HK-2 (cell line): Measurements from ENCODE around the gene GYG1.

Source experiments
- DNase-seq: peaks from one replicate; pipeline ENCODE4 v3.0.0-alpha.2; 2018; ENCODE audit not compliant: unreplicated experiment

The GYG1 gene

GRCh38 chr3:149016669-149017541 is 25.6 kb downstream of the GYG1 start:
- no peak for DNase-seq

DNA sequence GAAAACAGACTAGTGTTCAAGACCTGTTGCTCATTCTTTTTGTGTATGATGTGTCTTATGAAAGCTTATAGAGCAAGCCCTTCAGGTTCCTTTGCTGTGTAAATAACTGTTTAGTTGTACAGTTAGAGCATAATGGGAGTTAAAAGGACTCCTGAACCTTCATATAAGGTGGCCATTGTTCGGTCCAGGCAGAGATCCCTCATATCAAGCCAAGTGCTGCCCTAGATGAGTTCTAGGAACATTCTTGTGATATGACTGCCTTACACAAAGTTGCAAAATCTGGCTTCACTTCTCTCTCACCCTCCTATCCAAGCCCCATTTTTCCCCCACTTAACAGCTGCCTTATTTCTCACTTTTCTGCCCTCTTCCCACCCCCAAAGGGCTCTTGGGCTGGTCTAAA is 26.9 kb downstream of the GYG1 start:
- no peak for DNase-seq

DNA sequence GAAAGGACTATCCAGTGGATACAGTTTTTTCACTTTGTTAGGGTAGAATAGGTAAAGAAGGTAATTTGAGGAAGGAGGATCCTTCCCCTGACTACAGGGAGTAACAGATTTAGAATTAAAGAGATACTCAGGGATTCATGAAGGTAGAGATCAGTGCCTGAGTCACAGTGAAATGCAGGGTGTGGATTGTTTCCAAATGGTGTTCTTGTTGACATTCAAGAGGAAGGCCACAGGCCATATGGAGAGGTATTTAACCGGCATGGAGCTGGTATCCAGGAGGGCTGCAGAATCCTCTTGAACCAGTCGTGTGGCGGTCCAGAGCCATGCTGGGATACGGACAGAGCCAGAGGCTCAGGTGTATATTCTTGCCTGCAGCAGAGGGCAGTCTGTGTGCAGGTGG is 28.2 kb downstream of the GYG1 start:
- no peak for DNase-seq

- no peak for DNase-seq
These were observed 29.0 kb downstream of the GYG1 start for GRCh38 chr3:149020196-149020838.

- DNase-seq: no peak
These were observed 29.5 kb downstream of the GYG1 start for GRCh38 chr3:149020839-149021252.

DNA sequence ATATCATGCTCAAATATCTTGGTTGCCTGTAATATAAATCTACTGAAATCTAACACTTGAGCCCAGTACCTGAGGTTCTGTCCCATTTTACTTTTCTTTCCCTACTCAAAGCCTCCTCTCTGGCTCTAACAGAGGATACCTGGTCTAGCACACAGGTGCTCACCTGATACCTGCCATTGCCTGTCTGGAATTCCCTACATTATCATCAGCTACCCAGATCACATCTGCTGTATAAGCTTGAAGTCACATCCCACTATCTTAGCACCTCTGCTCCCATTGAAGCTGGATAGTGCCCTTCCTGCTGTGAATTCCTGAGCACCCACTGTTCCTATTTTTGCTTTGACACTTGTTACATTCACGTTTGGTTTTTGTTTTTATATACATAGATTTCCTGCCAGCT is 30.5 kb downstream of the GYG1 start:
- no peak for DNase-seq

- DNase-seq: no peak
These were observed 32.6 kb downstream of the GYG1 start for GRCh38 chr3:149023951-149024350.

- DNase-seq: no peak
These were observed 35.4 kb downstream of the GYG1 start for GRCh38 chr3:149026718-149027117.

DNA sequence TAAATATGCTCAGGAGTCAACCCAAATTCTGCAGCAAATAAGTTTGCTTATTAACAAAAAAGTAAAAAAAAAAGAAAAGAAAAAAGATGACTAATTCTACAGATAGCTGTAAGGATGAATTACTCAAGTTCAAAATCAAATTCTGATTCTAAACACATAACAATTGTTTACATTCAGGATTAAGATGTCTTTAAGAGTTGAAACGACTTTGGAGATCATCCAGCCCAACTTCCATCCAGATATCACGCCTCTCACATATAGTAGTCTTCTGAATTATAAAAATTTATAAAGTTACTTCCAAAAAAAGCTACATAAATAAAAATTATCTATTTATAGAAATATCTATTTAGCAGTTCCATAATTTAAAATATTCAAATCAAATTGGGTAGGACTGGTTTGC is 39.8 kb downstream of the GYG1 start:
- no peak for DNase-seq

GRCh38 chr3:149037684-149038083 is 46.3 kb downstream of the GYG1 start:
- DNase-seq: no peak

DNA sequence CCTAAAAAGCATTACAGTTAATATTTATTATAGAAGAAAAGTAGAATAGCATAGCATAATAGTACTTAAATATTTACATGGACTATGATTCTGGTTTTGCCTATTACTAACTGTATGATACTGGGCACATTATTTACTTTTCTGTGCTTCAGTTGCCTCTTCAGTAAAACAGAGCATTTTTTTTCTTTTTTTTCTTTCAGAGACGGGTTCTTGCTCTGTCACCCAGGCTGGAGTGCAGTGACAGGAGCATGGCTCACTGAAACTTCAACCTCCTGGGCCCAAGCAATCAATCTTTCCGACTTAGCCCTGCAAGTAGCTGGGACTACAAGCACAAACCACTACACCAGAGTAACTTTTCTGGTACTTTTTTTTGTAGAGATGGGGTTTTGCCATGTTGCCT is 47.0 kb downstream of the GYG1 start:
- no peak for DNase-seq

DNA sequence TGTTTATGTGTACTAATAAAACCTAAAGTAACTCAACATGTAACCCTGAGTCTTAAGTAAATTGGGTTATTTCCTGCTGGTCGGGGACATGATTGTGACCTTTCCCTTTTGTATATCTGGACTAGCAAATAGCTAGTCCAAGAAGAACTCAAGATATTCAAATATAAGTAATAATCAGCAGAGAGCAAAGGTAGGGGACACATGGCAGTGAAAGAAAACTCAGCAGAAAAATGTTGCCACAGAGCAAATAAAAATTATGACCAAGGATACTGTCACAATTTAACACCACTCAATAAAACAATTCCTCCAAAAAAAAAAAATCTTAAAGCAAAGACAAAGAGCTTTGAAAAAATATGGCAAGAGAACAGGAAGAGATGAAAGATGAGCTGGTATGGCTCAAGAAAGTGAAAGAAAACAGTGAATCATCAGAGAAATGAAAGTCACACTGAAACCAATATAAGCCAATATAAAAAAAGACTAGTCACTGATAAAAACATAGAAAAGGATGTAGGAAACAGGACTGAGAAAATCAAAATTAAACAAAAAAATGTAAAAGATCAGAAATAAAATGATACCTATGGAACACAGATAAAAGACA is 51.5 kb downstream of the GYG1 start:
- DNase-seq: no peak

DNA sequence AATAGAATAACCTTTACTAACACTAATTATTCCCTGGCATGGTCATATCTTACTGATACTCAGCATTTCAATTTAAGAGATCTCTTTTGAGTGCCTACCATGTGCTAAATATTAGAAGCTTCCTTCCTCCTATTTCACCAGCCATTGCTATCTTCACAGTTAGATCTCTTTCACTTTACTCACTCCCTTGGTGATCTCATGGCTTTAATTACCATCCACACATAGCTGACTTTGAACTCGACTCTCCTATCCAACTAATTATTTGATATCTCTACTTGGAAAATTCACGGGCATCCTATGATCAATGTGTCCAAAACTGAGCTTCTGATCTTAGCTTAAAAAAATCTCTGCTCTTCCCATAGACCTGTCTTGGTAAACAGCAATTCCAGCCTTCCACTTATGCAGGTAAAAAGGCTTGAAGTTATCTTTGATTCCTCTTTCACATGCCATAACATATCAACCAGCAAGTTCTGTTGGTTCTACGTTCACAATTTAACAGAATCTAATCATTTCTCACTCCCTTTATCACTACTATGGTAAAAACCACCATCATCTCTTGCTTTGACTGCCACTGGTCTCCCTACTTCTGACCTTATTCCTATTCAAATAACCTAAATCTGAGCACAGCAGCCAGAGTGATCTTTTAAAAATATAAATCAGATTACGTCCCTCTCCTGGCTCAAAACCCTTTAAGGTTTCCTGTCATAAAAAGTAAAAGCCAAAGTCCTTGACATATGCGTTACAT is 53.2 kb downstream of the GYG1 start:
- no peak for DNase-seq

- no peak for DNase-seq
These were observed 64.2 kb downstream of the GYG1 start for GRCh38 chr3:149055575-149055974.

DNA sequence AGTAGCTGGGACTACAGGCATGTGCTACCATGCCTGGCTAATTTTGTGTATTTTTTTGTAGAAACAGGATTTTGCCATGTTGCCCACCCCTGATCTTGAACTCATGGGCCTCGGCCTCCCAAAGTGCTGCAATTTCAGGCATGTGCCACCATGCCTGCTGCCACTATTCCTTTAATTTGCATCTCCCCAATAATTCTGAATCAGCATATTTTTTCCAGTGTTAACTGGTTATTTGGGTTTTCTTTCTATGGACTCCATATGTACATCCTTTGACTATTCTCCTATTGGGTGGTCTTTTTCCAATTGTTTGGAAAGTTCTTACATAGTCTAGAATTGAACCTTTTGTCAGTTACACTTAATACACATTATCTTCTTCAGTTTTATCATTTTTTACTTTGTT is 66.9 kb downstream of the GYG1 start:
- DNase-seq: no peak

DNA sequence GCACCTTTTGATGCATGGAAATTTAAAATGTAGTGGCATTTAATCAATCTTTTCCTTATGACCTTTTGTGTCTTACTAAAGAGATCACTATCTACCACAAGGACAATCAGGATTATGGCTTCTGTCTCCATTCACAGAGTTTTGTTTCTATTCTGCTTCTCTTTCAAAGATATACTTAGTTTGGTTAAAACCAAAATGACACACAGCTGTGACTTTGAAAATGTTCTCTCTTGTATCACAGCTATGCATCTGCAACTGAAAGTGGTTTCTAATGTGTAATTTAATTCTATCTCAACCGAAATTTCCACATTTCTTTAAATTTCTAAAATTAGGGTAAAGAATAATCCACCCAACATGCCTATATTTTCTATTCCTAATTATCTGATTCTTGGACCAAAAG is 67.3 kb downstream of the GYG1 start:
- DNase-seq: no peak

- DNase-seq: no peak
These were observed 70.4 kb downstream of the GYG1 start for GRCh38 chr3:149061776-149062175.

DNA sequence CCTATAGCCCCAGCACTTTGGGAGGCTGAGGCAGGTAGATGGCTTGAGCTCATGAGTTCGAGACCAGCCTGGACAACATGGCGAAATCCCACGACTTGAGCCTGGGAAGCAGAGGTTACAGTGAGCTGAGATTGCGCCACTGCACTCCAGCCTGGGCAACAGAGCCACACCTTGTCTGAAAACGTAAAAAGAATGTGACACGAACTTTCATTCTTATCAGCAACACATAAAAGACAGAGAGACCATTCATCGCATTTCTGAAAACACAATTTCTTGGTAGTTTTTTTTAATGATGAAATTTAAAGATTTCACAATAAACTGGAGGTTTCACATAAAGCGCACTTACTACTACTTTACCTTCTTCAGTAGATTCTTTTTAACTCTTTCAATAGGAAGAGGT is 76.5 kb downstream of the GYG1 start:
- DNase-seq: no peak
